HepG2 (cell line): ENCODE measurements around the gene TSPAN18. TPM values are rescaled to one million over a fixed set of nuclear protein-coding genes. Genes with fewer than 3 reads are reported as not detected.

ENCODE experiments used
- ATAC-seq: fragments of 200-7000 bp; cut with Tn5 transposase; 3 replicates; pipeline ENCODE4 v1.9.1; 2020; ENCODE audit warnings: mild to moderate bottlenecking, moderate library complexity
- BruUV-seq: library from RNA; stranded (reverse); fragments of 400-500 nt; replicated peaks from 2 replicates; lab custom pipeline; 2021; lab: Mats Ljungman, UMichigan
- CTCF ChIA-PET: fragments of 300-600 bp; formaldehyde crosslinking; extraction: SDS; loops from one replicate; lab custom pipeline; 2021; ENCODE audit warnings: low total read pairs, inconsistent platforms, low intra/inter-chr PET ratio; lab: Yijun Ruan, JAX
- POLR2A ChIA-PET: fragments of 350-600 bp; sonication (Branson Sonifier 250); formaldehyde crosslinking; loops from one replicate; lab custom pipeline; 2020; ENCODE audit warnings: antibody characterized with exemption, inconsistent platforms; lab: Yijun Ruan, JAX
- DNase-seq: peaks from one replicate; pipeline ENCODE4 v3.0.0-alpha.2; 2015; ENCODE audit warnings: low spot score
- FAIRE-seq: peaks from 3 replicates; lab custom pipeline; 2011; peaks lifted over from hg19 to GRCh38; lab: Jason Lieb, UNC
- H2AFZ ChIP-seq: one replicate; pipeline ENCODE4 v1.6.1; 2011; ENCODE audit warnings: low read length, inconsistent platforms
- H3K27ac ChIP-seq: fragments of 300-600 bp; 3 replicates; pipeline ENCODE4 v1.8.0; 2011; ENCODE audit warnings: mixed run types, mild to moderate bottlenecking, mixed read lengths, low read length, inconsistent platforms; ENCODE audit not compliant: insufficient read depth; ENCODE audit errors: extremely low read length
- H3K27me3 ChIP-seq, 2 experiments: fragments of 200-600 bp in 1 of 2; 2 replicates in 1 of 2; 3 replicates in 1 of 2; pipeline versions ENCODE4 v1.6.0 to v1.8.0; 2011; ENCODE audit warnings: low read length in 2 of 2, mild to moderate bottlenecking in 2 of 2, moderate library complexity in 2 of 2, inconsistent platforms in 1 of 2; ENCODE audit not compliant: insufficient read depth in 2 of 2, control insufficient read depth in 1 of 2
- H3K36me3 ChIP-seq, 2 experiments: fragments of 200-600 bp in 1 of 2; replicated peaks in 1 of 2; 2 replicates in 1 of 2; 3 replicates in 1 of 2; pipeline versions ENCODE4 v1.5.1 to v1.8.0; 2011; ENCODE audit warnings: low read length in 2 of 2, inconsistent platforms in 1 of 2; ENCODE audit not compliant: insufficient read depth in 2 of 2, control insufficient read depth in 1 of 2
- H3K4me1 ChIP-seq: 2 replicates; pipeline ENCODE4 v1.5.1; 2012; ENCODE audit warnings: low read length, inconsistent platforms; ENCODE audit not compliant: insufficient read depth
- H3K4me2 ChIP-seq: 2 replicates; pipeline ENCODE4 v1.6.0; 2011; ENCODE audit warnings: low read depth, low read length, inconsistent platforms
- H3K4me3 ChIP-seq, 3 experiments: fragments of 200-600 bp in 1 of 3; sonication (generic), shearing (Covaris generic) in 1 of 3; replicated peaks in 1 of 3; 2 replicates each; pipeline ENCODE4 v1.5.1; 2011 to 2016; ENCODE audit warnings: low read length in 3 of 3, inconsistent platforms in 2 of 3, low read depth in 2 of 3, mild to moderate bottlenecking in 2 of 3, control low read depth in 1 of 3, mixed read lengths in 1 of 3; ENCODE audit not compliant: insufficient read depth in 1 of 3
- H3K79me2 ChIP-seq: one replicate; pipeline ENCODE4 v1.6.1; 2011; ENCODE audit warnings: low read length, inconsistent platforms; ENCODE audit not compliant: insufficient read depth
- H3K9ac ChIP-seq: 2 replicates; pipeline ENCODE4 v1.6.0; 2011; ENCODE audit warnings: mild to moderate bottlenecking, low read depth, low read length, inconsistent platforms; ENCODE audit not compliant: insufficient read depth
- H3K9me3 ChIP-seq: 2 replicates; pipeline ENCODE4 v1.5.1; 2012; ENCODE audit warnings: mild to moderate bottlenecking, low read length
- H4K20me1 ChIP-seq: 2 replicates; pipeline ENCODE4 v1.6.0; 2011; ENCODE audit warnings: inconsistent platforms, mild to moderate bottlenecking, low read length, moderate library complexity; ENCODE audit not compliant: insufficient read depth
- CC2D1A ChIP-seq: sonication (generic); formaldehyde crosslinking; IDR thresholded peaks from 2 replicates; pipeline ENCODE4 v1.8.1; 2023; ENCODE audit warnings: mild to moderate bottlenecking, missing genetic modification reagents
- JDP2 ChIP-seq: sonication (generic); formaldehyde crosslinking; IDR thresholded peaks from 2 replicates; pipeline ENCODE4 v1.8.1; 2022; ENCODE audit warnings: missing genetic modification reagents, borderline replicate concordance
- MYNN ChIP-seq: sonication (generic); formaldehyde crosslinking; IDR thresholded peaks from 2 replicates; pipeline ENCODE4 v1.4.0; 2020; ENCODE audit warnings: mild to moderate bottlenecking, low read depth, missing genetic modification reagents
- TBX3 ChIP-seq: fragments of 450-650 bp; IDR thresholded peaks from 2 replicates; pipeline ENCODE4 v1.6.1; 2017; ENCODE audit warnings: antibody characterized with exemption, mild to moderate bottlenecking, inconsistent platforms, borderline replicate concordance
- TCF7 ChIP-seq: sonication (generic); IDR thresholded peaks from 2 replicates; pipeline ENCODE4 v1.6.1; 2016; ENCODE audit warnings: antibody characterized with exemption, low read depth
- THAP9 ChIP-seq: sonication (generic); formaldehyde crosslinking; IDR thresholded peaks from 2 replicates; pipeline ENCODE4; 2020; ENCODE audit warnings: missing genetic modification reagents, mild to moderate bottlenecking, borderline replicate concordance
- ZC3H13 ChIP-seq: sonication (generic); formaldehyde crosslinking; IDR thresholded peaks from 2 replicates; pipeline ENCODE4 v1.8.1; 2023; ENCODE audit warnings: mild to moderate bottlenecking, missing genetic modification reagents, moderate library complexity
- ZNF101 ChIP-seq: sonication (generic); formaldehyde crosslinking; IDR thresholded peaks from 2 replicates; pipeline ENCODE4 v1.4.0; 2020; ENCODE audit warnings: mild to moderate bottlenecking, low read depth, missing genetic modification reagents, borderline replicate concordance
- ZNF331 ChIP-seq: sonication (generic); formaldehyde crosslinking; IDR thresholded peaks from 2 replicates; pipeline ENCODE4 v1.4.0; 2020; ENCODE audit warnings: missing genetic modification reagents
- WGBS: methylation state at CpG from one replicate; pipeline ENCODE4 v1.1.6; 2017; ENCODE audit warnings: low lambda C conversion rate; 5-methylcytosine and 5-hydroxymethylcytosine counted together
- in situ Hi-C: cut with HindIII; loops from 2 replicates; pipeline ENCODE4 v1.10.0; 2017; ENCODE audit warnings: low pct_unique_long_range_greater_than_20kb; ENCODE audit not compliant: extremely low pct_ligation_motif_present
- intact Hi-C: fragments of 100-400 bp; cut with micrococcal nuclease; formaldehyde crosslinking; loops from one replicate; pipeline ENCODE4 v1.10.0; 2022; ENCODE audit not compliant: unreplicated experiment
- polyA plus RNA-seq, 8 experiments: library from polyadenylated mRNA; depleted of rRNA in 3 of 8; stranded (reverse) in 7 of 8; unstranded in 1 of 8; fragments of >200 nt; fragmentation: Illumina TruSeq in 4 of 8; extraction: Trizol in 4 of 8; gene quantifications; 2 replicates each; pipeline versions ENCODE4 v1.2.1 to v1.2.3, GENCODE V29; 2011 to 2016; ENCODE audit warnings: low read depth in 4 of 8, missing spikeins in 1 of 8, mixed read lengths in 1 of 8; ENCODE audit not compliant: insufficient read depth in 1 of 8
- total RNA-seq, 5 experiments: library from RNA; depleted of rRNA; stranded (reverse); fragments of >200 nt; fragmentation: Illumina TruSeq; extraction: Trizol; gene quantifications; 2 replicates each; pipeline ENCODE4 v1.2.3, GENCODE V29; 2016; ENCODE audit warnings: low read depth in 1 of 5

TSPAN18 gene
- total and polyA plus RNA-seq, 2 of the 13 experiments (the other 11 are each of a cell fraction or from before 2014, with no cell fraction given): not detected

GRCh38 chr11:44905131-44905866, 178.5 kb downstream of the TSPAN18 start:
- DNase-seq: no peak

More at GRCh38 chr11:44905131-44905866, 178.5 kb downstream of the TSPAN18 start:
- TF ChIP-seq TCF7 (no peak), ZNF331 (CRISPR knock-in tag) (no peak), CC2D1A (no peak), ZNF101 (no peak), JDP2 (no peak), THAP9 (no peak), ZC3H13 (no peak), MYNN (no peak), TBX3 (no peak)
- TF ChIP-seq, all 625 proteins: peak for 0
- H3K27me3 ChIP-seq: peaks cover 0 to 14% of the 10 kb centered on the region in 2 experiments; a peak in 2 of 5 replicates
- ATAC-seq (no peak), FAIRE-seq (no peak)
- BruUV-seq: no TSS peak
- H2AFZ ChIP-seq: no peak overlapping the region
- POLR2A ChIA-PET: no interaction called here
- CTCF ChIA-PET: no interaction called here
- H3K4me3 ChIP-seq: no peak overlapping the region
- 57% methylated on average over 9 of the region's 9 CpGs for WGBS
- no peaks in the 10 kb centered on the region for H3K9me3 ChIP-seq
- H4K20me1 ChIP-seq: no peaks in the 10 kb centered on the region
- H3K36me3 ChIP-seq: no peaks in the 10 kb centered on the region
- no peaks in the 10 kb centered on the region for H3K4me1 ChIP-seq
- no peak overlapping the region for H3K9ac ChIP-seq
- intact Hi-C loops (no loop called here), in situ Hi-C loops (no loop called here)
- H3K27ac ChIP-seq: no peak overlapping the region
- H3K4me2 ChIP-seq: no peak overlapping the region
- H3K79me2 ChIP-seq: no peaks in the 10 kb centered on the region
